Adipocyte (in vitro differentiated cells): ENCODE data around the gene CAMKK2.

Experiments
- DNase-seq: peaks from one replicate; pipeline ENCODE4 v3.0.0-alpha.2; 2015; ENCODE audit warnings: low read depth
- H3K27me3 ChIP-seq: replicated peaks from 2 replicates; pipeline ENCODE4 v1.7.0; 2013; ENCODE audit warnings: mild to moderate bottlenecking, low read length, moderate library complexity; ENCODE audit not compliant: control insufficient read depth, insufficient read depth
- H3K36me3 ChIP-seq: 2 replicates; pipeline ENCODE4 v1.7.0; 2013; ENCODE audit warnings: low read length, mild to moderate bottlenecking, moderate library complexity; ENCODE audit not compliant: control insufficient read depth, insufficient read depth, severe bottlenecking
- H3K4me1 ChIP-seq: 2 replicates; pipeline ENCODE4 v1.7.0; 2013; ENCODE audit warnings: mild to moderate bottlenecking, low read length, moderate library complexity; ENCODE audit not compliant: control insufficient read depth, insufficient read depth
- H3K4me3 ChIP-seq: 2 replicates; pipeline ENCODE4 v1.7.0; 2013; ENCODE audit warnings: mild to moderate bottlenecking, low read length, moderate library complexity
- H3K9ac ChIP-seq: 2 replicates; pipeline ENCODE4 v1.7.0; 2013; ENCODE audit warnings: mild to moderate bottlenecking, low read length, moderate library complexity
- H3K9me3 ChIP-seq: 2 replicates; pipeline ENCODE4 v1.7.0; 2013; ENCODE audit warnings: mild to moderate bottlenecking, low read length, moderate library complexity; ENCODE audit not compliant: control insufficient read depth

CAMKK2 gene

DNA sequence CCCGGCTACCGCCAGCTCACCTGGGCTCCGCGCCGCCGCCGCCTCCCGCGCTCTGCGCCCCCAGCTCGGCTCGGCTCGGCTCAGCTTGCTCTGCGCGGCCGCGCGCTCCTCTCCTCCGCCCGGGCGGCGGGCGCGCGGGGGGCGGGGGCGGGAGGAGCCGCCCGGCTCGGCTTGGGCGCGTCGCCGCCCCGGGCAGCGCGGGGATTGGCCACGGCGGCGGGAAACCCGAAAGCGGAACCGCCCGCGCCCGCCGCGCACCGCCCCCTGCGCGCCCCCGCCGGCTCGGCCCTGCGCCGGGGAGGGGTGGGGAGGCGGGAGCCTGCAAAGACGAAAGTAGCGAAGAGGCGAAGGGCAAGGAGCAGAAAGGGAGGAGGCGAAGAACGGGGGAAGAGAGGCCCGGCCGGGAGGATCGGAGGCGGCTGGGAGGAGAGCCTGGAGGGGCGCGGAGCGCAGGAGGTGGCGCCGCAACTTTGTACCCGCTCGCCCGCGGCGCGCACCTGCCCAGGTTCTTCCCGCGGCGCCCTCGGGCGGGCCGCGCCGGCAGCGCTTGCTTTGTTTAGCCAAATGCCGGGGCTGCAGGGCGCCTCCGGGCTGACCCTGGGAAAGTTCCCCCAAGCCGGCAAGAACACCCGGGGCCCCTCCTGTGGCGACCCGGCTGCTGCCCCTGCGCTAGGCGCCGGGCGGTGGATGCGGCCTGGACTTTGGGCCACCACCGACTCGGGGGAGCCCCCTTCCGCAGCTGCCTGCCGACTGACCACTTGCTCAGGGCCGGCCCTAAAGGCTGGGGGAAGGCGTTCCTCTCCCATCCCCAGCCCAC lies at the start of gene CAMKK2:
Gene CAMKK2, minus strand, starts transcription at position 92 of the 817 bp plus-strand sequence. CDS start 22,183 bp downstream, outside the sequence.
- DNase-seq, result peak; percentile 95

DNA sequence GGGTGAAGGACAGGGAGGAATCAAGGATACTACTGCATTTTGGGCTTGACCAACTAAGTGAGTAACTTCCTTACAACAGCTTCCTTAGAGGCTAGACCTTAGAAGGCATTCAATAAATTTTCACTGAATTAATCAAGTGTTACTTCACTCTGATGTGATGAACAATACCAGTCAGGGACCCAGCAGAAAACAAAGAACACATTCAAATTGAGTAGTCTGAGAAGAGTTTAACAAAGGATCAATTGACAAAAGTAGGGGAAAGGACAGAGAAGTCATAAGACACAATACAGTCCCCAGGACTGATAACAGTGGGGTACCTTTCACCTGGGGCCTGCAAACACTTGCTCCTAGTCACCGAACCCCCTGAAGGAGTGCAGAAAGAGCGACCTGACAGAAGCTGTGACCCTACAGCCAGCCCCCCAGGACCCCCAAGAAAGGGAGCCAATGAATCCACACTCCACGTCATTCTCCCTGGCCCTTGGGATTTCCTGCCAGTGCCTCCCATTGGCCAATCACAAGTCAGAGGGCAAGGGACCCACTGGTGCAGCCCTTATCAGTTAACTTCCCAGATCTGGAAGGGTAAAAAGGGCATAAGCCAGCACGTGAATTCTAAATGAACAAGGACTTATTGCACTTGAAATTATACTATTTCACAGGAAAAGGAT lies 48.8 kb upstream of the CAMKK2 start:
- no peaks in the 10 kb centered on the region for H3K27me3 ChIP-seq
- H3K4me3 ChIP-seq, result no peak overlapping the region
- no peak overlapping the region for H3K9ac ChIP-seq
- H3K4me1 ChIP-seq, result no peaks in the 10 kb centered on the region
- no peaks in the 10 kb centered on the region for H3K9me3 ChIP-seq
- no peak for DNase-seq
- peaks cover 70% of the 10 kb centered on the region for H3K36me3 ChIP-seq

More for the DNA sequence above, at the start of gene CAMKK2:
- Histone ChIP-seq H3K4me1 (peaks cover 19% of the 10 kb centered on the region), H3K36me3 (no peaks in the 10 kb centered on the region), H3K9me3 (no peaks in the 10 kb centered on the region), H3K9ac (peak within 1 kb of the TSS; percentile 93), H3K27me3 (no peaks in the 10 kb centered on the region), H3K4me3 (peak within 1 kb of the TSS; percentile 96)

DNA sequence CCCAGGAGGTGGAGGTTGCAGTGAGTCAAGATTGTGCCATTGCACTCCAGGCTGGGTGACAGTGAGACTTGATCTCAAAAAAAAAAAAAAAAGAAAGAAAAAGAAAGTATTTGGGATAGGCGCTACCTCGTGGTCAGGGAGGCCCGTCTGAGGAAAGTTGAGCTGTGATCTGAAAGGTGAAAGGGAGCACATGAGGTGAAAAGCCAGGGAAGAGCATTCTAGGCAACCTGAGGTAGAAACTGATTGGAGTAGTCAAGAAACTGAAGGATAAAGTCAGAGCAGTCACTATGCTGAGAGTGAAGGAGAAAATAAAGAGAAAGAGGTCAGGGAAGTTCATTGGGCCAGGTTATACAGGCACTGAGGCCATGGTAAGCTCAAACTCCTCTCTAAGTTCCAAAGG lies 48.0 kb upstream of the CAMKK2 start:
- Histone ChIP-seq H3K27me3 (no peaks in the 10 kb centered on the region), H3K4me1 (no peaks in the 10 kb centered on the region), H3K9ac (no peak overlapping the region), H3K4me3 (no peak overlapping the region), H3K36me3 (peaks cover 74% of the 10 kb centered on the region), H3K9me3 (no peaks in the 10 kb centered on the region)
- DNase-seq, result no peak

DNA sequence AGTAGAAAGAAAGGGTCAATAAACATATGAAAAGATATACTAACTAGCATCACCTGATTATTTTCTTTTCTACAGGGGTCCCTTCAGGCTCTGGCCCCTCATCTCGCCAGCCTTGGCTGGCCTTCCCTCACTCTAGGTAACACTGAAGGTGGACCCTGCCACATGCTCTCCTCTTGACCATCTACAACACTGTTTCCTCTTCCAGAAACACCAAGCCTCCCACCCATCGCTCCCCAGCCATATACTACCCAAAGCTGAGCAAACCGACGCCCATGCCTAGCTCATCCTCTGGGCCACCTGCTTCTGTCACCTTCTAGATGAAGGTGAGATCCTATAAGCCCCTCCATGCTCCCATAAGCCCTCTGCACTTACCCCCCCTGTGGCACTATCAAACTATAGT lies 40.9 kb upstream of the CAMKK2 start:
- Histone ChIP-seq H3K4me1 (no peaks in the 10 kb centered on the region), H3K9ac (no peak overlapping the region), H3K27me3 (no peaks in the 10 kb centered on the region), H3K36me3 (peaks cover 79% of the 10 kb centered on the region), H3K9me3 (no peaks in the 10 kb centered on the region), H3K4me3 (no peak overlapping the region)
- DNase-seq, result no peak

DNA sequence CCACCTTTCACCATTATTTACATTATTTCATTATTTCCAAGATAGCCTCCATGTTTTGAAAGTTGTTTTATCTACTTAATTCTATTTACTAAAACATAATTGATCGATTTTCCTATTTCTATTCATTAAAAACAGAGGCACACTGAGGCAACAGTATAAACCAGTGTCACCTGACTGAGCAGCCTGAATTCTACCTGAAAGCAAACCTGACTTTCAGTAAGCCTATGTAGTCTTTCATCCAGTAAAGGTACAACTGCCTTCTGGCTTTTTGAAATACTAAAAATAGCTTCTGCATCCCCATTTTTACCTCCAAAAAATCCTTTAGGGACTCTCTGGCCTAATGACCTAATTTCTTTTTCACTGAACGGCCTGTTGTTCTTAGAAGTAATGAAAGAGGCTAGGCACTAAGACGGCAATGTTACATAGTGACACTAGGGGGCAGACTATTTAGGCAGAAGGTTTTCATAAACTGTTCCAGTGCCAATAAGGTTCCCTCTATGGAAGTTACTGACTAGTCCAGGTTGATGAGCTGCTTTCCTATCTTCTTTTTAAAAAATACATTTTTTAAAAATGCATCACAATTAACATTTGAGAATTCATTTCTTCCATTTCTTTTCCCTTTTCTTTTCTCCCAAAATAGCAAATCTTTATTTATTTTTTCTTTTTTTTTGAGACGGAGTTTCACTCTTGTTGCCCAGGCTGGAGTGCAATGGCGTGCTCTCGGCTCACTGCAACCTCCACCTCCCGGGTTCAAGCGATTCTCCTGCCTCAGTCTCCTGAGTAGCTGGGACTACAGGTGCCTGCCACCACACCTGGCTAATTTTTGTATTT lies 38.2 kb upstream of the CAMKK2 start:
- Histone ChIP-seq H3K4me3 (no peak overlapping the region), H3K36me3 (peaks cover 82% of the 10 kb centered on the region), H3K27me3 (no peaks in the 10 kb centered on the region), H3K4me1 (no peaks in the 10 kb centered on the region), H3K9me3 (no peaks in the 10 kb centered on the region), H3K9ac (no peak overlapping the region)
- peak; percentile 91 for DNase-seq

DNA sequence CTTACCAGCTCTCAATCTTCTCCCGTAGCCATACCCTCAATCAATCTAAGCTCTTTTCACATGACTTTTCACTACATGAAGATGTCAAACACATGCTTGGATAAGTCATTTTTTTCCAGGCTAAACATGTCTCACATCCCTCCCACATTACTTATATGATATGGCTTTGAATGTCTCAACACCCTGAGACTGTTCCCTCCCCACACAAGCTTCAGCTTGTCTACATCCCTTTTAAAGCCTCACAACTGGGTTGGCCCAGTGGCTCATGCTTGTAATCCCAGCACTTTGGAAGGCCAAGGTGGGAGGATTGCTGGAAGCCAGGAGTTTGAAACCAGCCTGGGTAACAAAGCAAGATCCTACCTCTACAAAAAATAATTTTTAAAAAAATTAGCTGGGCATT lies 37.2 kb upstream of the CAMKK2 start:
- no peaks in the 10 kb centered on the region for H3K4me1 ChIP-seq
- H3K9ac ChIP-seq, result no peak overlapping the region
- peaks cover 81% of the 10 kb centered on the region for H3K36me3 ChIP-seq
- H3K9me3 ChIP-seq, result no peaks in the 10 kb centered on the region
- H3K4me3 ChIP-seq, result no peak overlapping the region
- no peaks in the 10 kb centered on the region for H3K27me3 ChIP-seq
- no peak for DNase-seq

DNA sequence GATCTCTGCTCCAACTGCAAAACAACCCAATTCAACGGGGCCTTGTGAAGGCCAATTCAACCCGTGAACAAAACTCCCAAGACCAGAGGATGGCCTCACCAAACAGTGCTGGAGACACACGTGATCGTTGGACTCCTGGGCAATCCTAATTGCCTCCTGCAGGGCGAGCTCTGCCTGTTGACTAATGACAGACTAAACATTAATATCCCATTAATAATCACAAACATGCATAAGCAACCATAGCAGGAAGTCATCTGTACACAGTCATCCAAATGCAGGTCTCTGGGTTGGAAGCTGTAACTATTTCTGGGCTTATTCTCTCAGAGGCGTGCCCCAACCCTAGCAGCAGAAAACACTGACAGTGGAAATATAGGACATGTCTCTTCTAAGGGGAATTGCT lies 34.7 kb upstream of the CAMKK2 start:
- Histone ChIP-seq H3K36me3 (peaks cover 92% of the 10 kb centered on the region), H3K4me3 (no peak overlapping the region), H3K9ac (no peak overlapping the region), H3K27me3 (no peaks in the 10 kb centered on the region), H3K4me1 (no peaks in the 10 kb centered on the region), H3K9me3 (no peaks in the 10 kb centered on the region)
- DNase-seq, result no peak

DNA sequence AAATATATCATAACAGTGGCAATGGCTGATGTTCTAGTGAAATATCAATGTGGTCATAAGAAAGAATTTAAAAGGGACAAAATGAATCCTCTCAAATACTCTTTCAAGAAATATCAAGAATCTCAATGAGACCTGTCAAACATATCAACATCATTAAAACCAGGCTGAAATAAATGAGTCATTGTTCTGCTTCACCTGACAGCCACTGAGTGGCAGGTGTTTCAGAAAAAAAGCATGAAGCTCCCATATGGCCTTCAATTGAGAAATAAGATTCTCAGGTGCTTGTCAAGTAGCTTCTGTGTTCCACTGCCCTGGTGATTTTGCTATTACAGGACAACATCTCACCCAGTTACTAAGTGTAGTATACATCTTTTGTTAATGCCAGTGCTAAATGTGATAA lies 34.2 kb upstream of the CAMKK2 start:
- Histone ChIP-seq H3K27me3 (no peaks in the 10 kb centered on the region), H3K36me3 (peaks cover 92% of the 10 kb centered on the region), H3K4me3 (no peak overlapping the region), H3K9ac (no peak overlapping the region), H3K9me3 (no peaks in the 10 kb centered on the region), H3K4me1 (peaks cover 4% of the 10 kb centered on the region)
- DNase-seq, result no peak

DNA sequence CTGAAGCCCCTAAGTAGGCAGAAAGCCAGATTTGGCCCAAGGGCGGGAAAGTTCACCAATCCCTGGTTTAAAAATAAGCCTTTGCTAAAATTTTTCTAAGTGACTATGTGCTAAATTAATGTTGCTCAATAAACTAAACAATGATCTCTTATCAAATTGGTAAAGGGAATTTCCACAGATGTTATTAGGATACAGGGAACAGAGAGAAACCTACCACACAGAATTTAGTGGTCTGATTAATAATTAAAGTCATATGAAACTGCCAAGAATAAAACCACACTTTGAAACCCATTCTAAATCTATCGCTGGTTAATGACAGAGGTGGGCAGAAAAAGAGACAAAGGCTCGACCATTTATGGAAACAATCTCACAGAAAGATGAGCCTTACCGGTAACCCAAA lies 33.7 kb upstream of the CAMKK2 start:
- Histone ChIP-seq H3K9me3 (no peaks in the 10 kb centered on the region), H3K36me3 (peaks cover 88% of the 10 kb centered on the region), H3K4me1 (peaks cover 4% of the 10 kb centered on the region), H3K27me3 (no peaks in the 10 kb centered on the region), H3K9ac (no peak overlapping the region), H3K4me3 (no peak overlapping the region)
- no peak for DNase-seq

DNA sequence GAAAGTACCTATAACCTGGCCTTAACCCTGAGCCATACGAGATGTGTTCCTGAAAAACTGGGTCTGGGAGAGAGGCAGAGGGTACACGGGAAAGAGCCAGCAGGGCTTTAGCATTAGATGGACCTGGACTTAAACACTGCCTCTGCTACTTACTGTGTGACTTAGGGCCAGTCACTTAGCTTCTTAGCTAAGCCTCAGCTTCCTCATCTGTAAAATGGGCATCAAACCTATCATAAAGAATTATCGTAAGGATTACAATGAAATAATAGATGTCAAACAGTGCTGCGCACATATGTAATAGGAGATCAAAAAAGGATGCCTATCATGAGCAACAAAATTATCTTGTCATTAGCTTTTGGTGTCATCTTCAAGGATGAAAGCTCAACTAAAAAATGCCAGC lies 32.1 kb upstream of the CAMKK2 start:
- no peak overlapping the region for H3K4me3 ChIP-seq
- peaks cover 4% of the 10 kb centered on the region for H3K4me1 ChIP-seq
- H3K36me3 ChIP-seq, result peaks cover 90% of the 10 kb centered on the region
- no peak for DNase-seq
- H3K9ac ChIP-seq, result no peak overlapping the region
- no peaks in the 10 kb centered on the region for H3K9me3 ChIP-seq
- H3K27me3 ChIP-seq, result no peaks in the 10 kb centered on the region
